Activated T-helper 2 cell treated with anti-CD3 and anti-CD28 coated beads, Interferon-gamma antibody, Interleukin-2, Interleukin-4, amounts not matched to agents 10 μg/mL and 5 μg/mL and 100 μg/mL, durations not matched to agents 14 hours and 24 hours and 36 hours (primary cell): ENCODE data around the gene PLB1. TPM values are rescaled to one million over a fixed set of nuclear protein-coding genes. Genes with fewer than 3 reads are reported as not detected.

Experiments used
- DNase-seq: peaks from one replicate; pipeline ENCODE4 v3.0.0; 2021; ENCODE audit warnings: low spot score
- H3K27ac Mint-ChIP-seq: one replicate; pipeline ENCODE4 v1.8.0; 2021; ENCODE audit warnings: mixed read lengths
- H3K27me3 Mint-ChIP-seq: one replicate; pipeline ENCODE4 v1.8.0; 2021; ENCODE audit warnings: low read depth, mixed read lengths
- H3K36me3 Mint-ChIP-seq: one replicate; pipeline ENCODE4 v1.8.0; 2021; ENCODE audit warnings: low read depth, mixed read lengths
- H3K4me1 Mint-ChIP-seq: one replicate; pipeline ENCODE4 v1.8.0; 2021; ENCODE audit warnings: low read depth, mixed read lengths
- H3K4me3 Mint-ChIP-seq: one replicate; pipeline ENCODE4 v1.8.0; 2021; ENCODE audit warnings: low read depth, mild to moderate bottlenecking, moderate library complexity, mixed read lengths
- H3K9me3 Mint-ChIP-seq: one replicate; pipeline ENCODE4 v1.8.0; 2021; ENCODE audit warnings: mixed read lengths
- intact Hi-C: fragments of 100-400 bp; cut with micrococcal nuclease; formaldehyde crosslinking; loops from one replicate; pipeline ENCODE4 v1.15.1; 2023
- total RNA-seq: library from RNA; stranded (reverse); gene quantifications from 2 replicates; pipeline ENCODE4 v1.2.3, GENCODE V29; 2022

PLB1 gene
- total RNA-seq, 1 donor from 2014 or later: 1.8 TPM

DNA sequence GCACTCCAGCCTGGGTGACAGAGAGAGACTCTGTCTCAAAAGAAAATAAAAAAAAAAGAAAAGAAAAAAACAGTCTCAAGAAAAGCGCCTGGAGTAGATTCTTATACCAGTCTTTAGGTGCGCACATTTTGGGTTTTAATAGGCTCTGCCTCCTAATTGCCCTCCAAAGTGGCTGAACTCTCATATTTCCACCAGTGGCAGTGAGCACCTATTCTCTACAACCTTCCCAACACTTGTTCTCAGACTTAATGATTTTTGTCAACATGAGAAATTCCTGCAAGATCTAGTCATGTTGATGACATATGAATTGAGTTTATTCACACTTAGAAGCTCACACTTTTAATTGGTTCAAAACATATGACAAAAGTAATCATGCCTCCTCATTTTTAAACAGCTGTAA, 39.0 kb downstream of the PLB1 start:
- Mint-ChIP-seq H3K27me3 (peaks cover 4% of the 10 kb centered on the region), H3K4me3 (no peak overlapping the region), H3K9me3 (no peaks in the 10 kb centered on the region), H3K27ac (no peak overlapping the region), H3K4me1 (peaks cover 18% of the 10 kb centered on the region), H3K36me3 (no peaks in the 10 kb centered on the region)
- no peak for DNase-seq
- intact Hi-C loops: no loop called here

DNA sequence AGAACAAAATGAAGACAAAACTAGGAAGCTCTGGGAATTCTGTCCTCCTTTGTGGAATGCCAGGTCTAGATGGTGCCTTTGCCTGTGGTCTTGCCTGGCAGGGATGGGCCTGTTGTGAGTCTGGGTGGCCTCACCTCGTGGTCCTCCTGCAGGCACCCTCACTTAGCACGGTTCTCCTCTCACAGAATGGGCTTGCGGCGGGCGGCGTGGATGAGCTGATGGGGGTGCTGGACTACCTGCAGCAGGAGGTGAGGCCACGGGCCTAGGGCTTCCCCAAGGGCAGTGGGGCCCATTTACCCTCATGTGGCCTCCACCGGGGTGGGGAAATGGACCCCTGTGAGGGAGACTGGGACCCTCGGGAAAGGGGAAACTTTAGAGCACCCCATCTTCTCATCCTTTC, 42.3 kb downstream of the PLB1 start:
- no peak overlapping the region for H3K4me3 Mint-ChIP-seq
- intact Hi-C loops: no loop called here
- no peaks in the 10 kb centered on the region for H3K36me3 Mint-ChIP-seq
- no peaks in the 10 kb centered on the region for H3K9me3 Mint-ChIP-seq
- H3K27me3 Mint-ChIP-seq: peaks cover 3% of the 10 kb centered on the region
- peaks cover 5% of the 10 kb centered on the region for H3K4me1 Mint-ChIP-seq
- no peak overlapping the region for H3K27ac Mint-ChIP-seq
- DNase-seq: no peak

DNA sequence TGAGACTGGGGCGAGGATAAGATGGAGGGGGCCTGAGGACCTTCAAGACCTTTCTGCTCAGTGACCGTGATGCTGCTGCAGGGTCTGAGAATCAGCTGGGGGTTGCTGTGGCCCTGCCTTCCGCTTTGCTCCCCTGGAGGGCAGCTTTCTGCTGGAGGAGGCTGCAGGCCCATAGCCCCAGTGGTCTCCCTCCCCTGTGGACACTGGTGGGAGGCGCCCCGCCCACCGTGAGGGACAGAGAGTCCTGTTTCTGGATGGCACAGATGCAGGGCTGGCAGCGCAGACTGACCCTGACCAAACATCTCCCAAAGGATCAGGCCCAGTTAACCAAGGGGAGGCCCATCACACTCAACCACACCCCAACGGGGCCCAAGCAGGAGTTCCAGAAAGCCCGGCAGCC, 42.8 kb downstream of the PLB1 start:
- no peak for DNase-seq
- no peak overlapping the region for H3K27ac Mint-ChIP-seq
- H3K9me3 Mint-ChIP-seq: no peaks in the 10 kb centered on the region
- H3K36me3 Mint-ChIP-seq: no peaks in the 10 kb centered on the region
- H3K4me1 Mint-ChIP-seq: peaks cover 3% of the 10 kb centered on the region
- intact Hi-C loops: no loop called here
- H3K4me3 Mint-ChIP-seq: no peak overlapping the region
- no peaks in the 10 kb centered on the region for H3K27me3 Mint-ChIP-seq

DNA sequence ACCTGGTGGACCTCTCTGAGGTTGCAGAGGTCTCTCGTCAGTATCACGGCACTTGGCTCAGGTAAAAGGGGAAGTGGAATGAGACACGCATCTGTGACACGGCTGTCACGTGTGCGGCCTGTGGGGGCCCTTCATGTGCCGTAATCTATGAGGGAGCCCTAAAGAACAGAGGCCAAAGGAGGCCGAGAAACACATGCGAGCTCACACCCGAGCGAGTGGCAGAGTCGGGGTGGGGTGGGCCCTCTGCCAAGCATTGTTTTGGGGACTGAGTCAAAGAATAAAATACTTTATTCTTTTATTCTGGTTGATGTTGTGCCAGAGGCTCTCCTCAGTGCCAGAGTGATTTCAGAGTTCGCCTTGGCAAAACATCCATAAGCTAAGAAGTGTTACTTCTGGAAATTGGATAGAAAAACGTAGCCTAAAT, 43.3 kb downstream of the PLB1 start:
- Mint-ChIP-seq H3K27me3 (no peaks in the 10 kb centered on the region), H3K36me3 (no peaks in the 10 kb centered on the region), H3K9me3 (no peaks in the 10 kb centered on the region), H3K4me1 (peaks cover 6% of the 10 kb centered on the region), H3K27ac (no peak overlapping the region), H3K4me3 (no peak overlapping the region)
- intact Hi-C loops: no loop called here
- DNase-seq: no peak

DNA sequence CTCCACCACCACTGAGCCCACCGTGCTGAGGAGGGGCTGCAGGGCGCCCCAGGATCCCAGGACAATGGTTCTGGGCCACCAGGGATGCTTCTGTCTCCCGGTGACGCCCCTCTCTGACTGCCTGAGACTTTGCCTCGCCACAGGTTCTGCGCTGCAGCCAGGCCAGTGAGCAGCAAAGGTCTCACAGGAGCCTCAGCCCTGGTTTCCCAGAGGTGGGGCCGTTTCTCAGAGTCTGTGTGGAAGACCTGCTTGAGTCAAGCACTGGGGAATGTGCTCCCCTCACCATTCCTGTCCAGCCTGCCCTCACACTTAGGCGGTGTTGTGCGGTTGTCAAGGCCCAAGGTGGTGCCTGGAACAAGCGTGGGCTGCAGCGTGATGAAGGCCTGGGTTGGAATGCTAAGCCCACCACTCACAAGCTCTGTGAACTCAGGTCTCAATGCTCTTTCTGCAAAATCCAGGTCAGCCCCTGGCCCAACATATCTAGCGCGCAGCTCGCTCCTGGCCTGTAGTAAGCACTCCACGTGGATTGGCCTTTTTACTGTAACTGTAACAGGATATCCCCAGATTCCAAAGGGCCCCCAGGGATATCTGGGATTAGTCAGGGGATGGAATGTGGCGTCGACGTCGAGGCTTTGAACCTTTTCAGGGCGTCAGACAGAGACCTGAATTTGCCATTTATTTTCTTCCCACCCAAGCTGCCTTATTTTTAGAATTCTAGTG, 47.6 kb downstream of the PLB1 start:
- H3K4me1 Mint-ChIP-seq: peaks cover 34% of the 10 kb centered on the region
- H3K36me3 Mint-ChIP-seq: no peaks in the 10 kb centered on the region
- intact Hi-C loops: loop anchor here (2.0 kb wide), 2 partner anchors 35 to 79 kb away; no protein-coding TSS in a partner anchor
- no peaks in the 10 kb centered on the region for H3K27me3 Mint-ChIP-seq
- peak overlapping the region; percentile 86 for H3K27ac Mint-ChIP-seq
- no peaks in the 10 kb centered on the region for H3K9me3 Mint-ChIP-seq
- H3K4me3 Mint-ChIP-seq: no peak overlapping the region
- no peak for DNase-seq

DNA sequence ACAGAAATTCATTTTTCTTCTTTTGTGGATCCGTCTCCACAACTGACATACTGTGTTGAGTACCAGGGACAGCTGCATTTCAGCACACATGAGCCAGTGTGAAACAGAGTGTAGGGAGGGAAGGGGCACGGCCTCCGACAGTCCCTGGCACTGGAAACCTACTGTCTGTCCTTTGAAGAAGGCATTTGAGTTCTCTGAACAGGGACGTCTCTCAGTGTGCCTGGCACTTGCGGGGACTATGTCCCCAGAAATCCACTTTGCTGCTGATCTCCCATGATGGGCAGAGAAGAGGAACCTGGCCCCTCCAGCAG, 48.1 kb downstream of the PLB1 start:
- Mint-ChIP-seq H3K27me3 (no peaks in the 10 kb centered on the region), H3K36me3 (no peaks in the 10 kb centered on the region), H3K9me3 (no peaks in the 10 kb centered on the region), H3K4me3 (no peak overlapping the region), H3K27ac (peak overlapping the region; percentile 86), H3K4me1 (peaks cover 34% of the 10 kb centered on the region)
- DNase-seq: no peak
- intact Hi-C loops: loop anchor here (2.0 kb wide), 2 partner anchors 35 to 79 kb away; no protein-coding TSS in a partner anchor

DNA sequence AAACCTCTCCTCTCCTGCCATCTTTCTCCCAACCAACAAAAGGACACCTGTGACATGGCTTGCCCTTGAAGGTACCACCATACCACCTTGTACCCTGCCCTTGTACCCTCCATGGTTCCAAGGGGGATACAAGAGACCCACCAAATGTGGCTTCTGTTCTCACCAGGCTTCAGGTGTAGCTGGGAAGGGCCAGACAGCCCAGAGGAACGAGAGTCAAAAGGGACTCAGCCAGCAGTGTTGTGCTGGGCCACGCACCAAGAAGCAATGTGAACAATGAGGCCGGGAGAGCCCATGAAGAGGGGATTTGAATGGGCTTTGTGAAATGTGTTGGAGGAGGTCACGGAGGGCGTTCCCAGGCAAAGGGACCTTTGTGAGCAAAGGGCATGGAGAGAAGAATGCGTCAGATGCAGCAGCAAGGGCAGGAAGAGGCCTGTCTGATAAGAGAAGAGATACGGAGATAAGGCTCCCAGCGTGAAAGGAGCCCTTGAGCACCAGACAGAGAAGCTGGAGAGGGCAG, 48.6 kb downstream of the PLB1 start:
- DNase-seq: peak; percentile 16
- peak overlapping the region; percentile 86 for H3K27ac Mint-ChIP-seq
- H3K36me3 Mint-ChIP-seq: no peaks in the 10 kb centered on the region
- H3K4me3 Mint-ChIP-seq: peak overlapping the region; percentile 44
- H3K9me3 Mint-ChIP-seq: no peaks in the 10 kb centered on the region
- H3K27me3 Mint-ChIP-seq: no peaks in the 10 kb centered on the region
- H3K4me1 Mint-ChIP-seq: peaks cover 34% of the 10 kb centered on the region
- intact Hi-C loops: loop anchor here (2.0 kb wide), 2 partner anchors 36 to 80 kb away; no protein-coding TSS in a partner anchor

DNA sequence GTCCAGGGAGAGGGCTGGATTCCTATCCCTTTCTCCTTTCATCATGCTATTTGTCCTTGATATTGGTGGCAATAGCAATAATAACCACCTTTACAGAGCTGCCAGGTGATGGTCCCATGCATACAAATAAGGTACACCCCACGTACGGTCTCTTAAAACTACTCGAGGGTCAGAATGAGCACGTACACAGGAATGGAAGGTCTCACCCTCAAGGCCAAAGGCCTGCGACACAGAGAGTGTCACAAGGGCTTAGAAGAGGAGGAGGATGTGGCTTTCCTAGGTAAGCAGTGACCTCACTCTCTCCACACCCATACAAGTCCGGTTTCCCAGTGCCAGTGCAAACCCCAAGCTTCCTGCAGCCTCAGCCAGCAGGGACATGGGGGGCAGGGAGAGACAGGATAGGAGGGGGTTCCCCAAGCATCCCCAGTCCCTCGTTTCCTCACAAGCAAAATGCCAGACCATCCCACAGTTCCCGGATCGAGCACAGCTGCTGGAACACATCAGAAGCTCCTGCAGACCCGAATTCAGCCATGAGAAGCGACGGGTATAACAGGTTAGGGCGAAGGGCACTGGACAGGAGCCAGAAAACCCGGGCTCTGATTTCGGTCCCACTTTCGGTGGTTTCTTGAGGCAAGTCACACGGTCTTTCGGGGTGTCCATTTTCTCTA, 49.2 kb downstream of the PLB1 start:
- Mint-ChIP-seq H3K9me3 (no peaks in the 10 kb centered on the region), H3K27ac (peak overlapping the region; percentile 86), H3K4me3 (peak overlapping the region; percentile 44), H3K27me3 (no peaks in the 10 kb centered on the region), H3K4me1 (peaks cover 34% of the 10 kb centered on the region), H3K36me3 (no peaks in the 10 kb centered on the region)
- peak; percentile 27 for DNase-seq
- intact Hi-C loops: loop anchor here (2.0 kb wide), 2 partner anchors 36 to 80 kb away; no protein-coding TSS in a partner anchor

DNA sequence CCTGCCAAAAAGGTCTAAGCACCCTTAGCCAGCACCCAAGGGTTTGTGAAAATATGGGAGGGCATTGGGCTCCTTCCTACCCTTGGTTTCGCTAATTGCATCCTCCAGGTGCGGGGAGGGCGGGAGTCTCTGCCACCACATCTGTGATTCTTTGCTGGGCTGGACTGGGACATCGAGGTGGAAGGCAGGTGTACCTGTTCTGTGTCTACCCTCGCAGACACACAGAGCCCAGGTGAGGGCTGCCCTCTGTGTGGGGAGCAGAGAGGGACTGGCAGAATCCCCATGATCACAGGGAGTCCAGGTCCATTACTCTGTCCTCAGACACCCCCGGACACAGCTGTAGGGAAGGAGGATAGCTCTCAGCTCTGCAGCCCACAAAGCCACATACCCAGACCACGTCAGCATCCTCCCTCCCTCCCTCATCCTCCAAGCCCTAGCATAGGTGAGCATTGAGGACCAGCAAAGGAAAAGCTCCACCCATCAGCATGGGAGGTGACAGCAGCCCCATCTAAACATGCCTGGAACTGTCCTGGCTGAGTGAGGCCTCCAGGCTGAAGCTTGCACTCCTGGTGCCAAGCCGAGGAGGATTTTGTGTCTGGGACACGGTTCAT, 49.8 kb downstream of the PLB1 start:
- Mint-ChIP-seq H3K36me3 (no peaks in the 10 kb centered on the region), H3K9me3 (no peaks in the 10 kb centered on the region), H3K27ac (peak overlapping the region; percentile 53), H3K4me3 (peak overlapping the region; percentile 14), H3K27me3 (no peaks in the 10 kb centered on the region), H3K4me1 (peaks cover 34% of the 10 kb centered on the region)
- intact Hi-C loops: loop anchor here (2.0 kb wide), 2 partner anchors 37 to 81 kb away; no protein-coding TSS in a partner anchor
- peak; percentile 38 for DNase-seq

DNA sequence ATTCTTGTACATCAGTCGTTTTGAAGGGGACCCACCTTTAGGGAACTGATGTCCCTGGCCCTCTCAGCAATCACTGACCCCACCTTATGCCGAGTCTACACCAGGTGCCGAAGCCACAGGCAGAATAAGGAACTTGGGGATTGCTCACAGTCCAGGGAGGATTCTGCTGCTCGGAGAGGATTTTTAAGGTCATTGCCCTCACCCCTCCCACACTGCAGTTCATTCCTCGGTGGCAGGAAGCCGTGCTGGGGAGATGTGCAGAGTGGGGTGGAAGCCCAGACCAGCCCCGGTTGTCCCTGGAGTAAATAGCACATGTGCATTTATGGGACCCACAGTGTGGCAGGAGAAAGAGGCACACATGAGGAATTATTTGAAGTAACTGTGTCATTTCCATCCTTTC, 50.4 kb downstream of the PLB1 start:
- Mint-ChIP-seq H3K36me3 (no peaks in the 10 kb centered on the region), H3K27ac (peak overlapping the region; percentile 50), H3K4me1 (peaks cover 34% of the 10 kb centered on the region), H3K9me3 (no peaks in the 10 kb centered on the region), H3K27me3 (no peaks in the 10 kb centered on the region), H3K4me3 (no peak overlapping the region)
- intact Hi-C loops: no loop called here
- DNase-seq: no peak

DNA sequence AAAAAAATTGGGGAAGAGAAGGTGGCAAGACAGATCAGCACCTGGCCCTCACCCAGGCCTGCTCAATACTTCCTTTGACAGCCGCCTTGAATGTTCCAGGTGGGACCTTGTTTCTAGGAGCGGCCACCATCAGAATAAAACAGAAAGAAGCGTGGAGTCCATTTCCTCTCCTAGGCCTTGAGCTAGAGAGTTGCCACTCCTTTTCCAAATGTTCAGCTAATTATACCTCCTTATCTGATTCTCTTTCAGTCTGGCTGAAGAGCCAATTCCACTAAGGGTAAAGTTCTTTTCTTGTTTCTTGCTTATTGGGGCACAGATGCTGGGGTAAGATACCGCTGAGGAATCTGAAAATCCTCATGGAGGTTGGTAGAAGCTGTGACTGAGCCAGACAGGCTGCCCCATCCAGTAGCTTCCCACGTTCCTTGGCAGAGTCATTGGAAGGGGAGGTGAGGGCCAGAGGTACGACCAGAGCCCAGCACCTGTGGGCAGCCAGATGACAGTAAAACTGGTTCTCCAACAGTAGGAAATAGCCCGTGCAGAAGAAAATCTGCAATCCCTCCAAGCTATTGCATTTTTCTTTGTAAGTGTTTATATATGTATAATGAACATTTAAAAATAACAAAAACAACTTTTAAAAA, 51.5 kb downstream of the PLB1 start:
- intact Hi-C loops: no loop called here
- H3K4me1 Mint-ChIP-seq: peaks cover 41% of the 10 kb centered on the region
- H3K27ac Mint-ChIP-seq: no peak overlapping the region
- no peaks in the 10 kb centered on the region for H3K27me3 Mint-ChIP-seq
- DNase-seq: no peak
- no peaks in the 10 kb centered on the region for H3K9me3 Mint-ChIP-seq
- H3K4me3 Mint-ChIP-seq: no peak overlapping the region
- H3K36me3 Mint-ChIP-seq: no peaks in the 10 kb centered on the region

DNA sequence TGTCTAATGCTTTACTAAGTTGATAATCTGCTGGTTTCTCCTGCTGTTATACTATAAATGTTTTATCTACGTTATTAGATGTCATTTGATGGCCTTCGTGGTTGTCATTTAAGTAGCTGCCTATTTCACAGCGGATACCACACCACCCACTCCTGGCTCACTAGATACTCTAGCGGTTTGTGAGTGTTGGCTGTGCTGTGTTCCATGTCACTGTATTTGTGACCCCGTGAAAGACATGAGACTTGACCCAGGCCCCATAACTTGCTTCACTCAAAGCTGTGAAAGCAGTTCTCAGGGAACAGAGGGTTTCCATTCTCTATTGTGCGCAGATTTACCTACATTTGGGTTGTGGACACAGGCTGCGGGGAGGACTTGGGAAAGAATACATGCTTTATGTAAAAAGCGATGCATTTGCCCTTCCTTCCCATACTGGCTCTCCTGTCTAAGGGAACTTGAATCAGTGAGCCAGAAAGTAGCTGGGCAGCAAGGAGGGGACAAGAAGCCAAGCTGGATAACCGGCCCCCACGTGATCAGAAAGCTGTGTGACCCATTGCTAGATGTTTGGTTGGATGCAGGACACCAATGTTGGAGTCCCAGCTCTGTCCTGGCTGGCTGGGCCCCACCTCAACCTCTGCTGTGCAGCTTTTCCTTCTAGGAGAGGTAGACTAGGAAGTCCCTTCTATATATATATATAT, 52.2 kb downstream of the PLB1 start:
- DNase-seq: no peak
- H3K27ac Mint-ChIP-seq: no peak overlapping the region

More for the DNA sequence above, 52.2 kb downstream of the PLB1 start:
- peaks cover 41% of the 10 kb centered on the region for H3K4me1 Mint-ChIP-seq
- H3K36me3 Mint-ChIP-seq: no peaks in the 10 kb centered on the region
- H3K4me3 Mint-ChIP-seq: no peak overlapping the region
- H3K9me3 Mint-ChIP-seq: no peaks in the 10 kb centered on the region
- intact Hi-C loops: no loop called here
- H3K27me3 Mint-ChIP-seq: no peaks in the 10 kb centered on the region
